Gastroesophageal sphincter (tissue), 3 donors: ENCODE results near the gene RFNG.

Experiments
- CTCF ChIP-seq, 4 experiments: fragments of 200-600 bp in 2 of 4; fragments of 450-650 bp in 2 of 4; sonication (generic) in 1 of 4; IDR thresholded peaks; one replicate each; pipeline ENCODE4 v1.5.1; 2017 to 2019; ENCODE audit warnings: antibody characterized with exemption in 4 of 4, mild to moderate bottlenecking in 2 of 4, moderate library complexity in 2 of 4
- POLR2A ChIP-seq, 2 donors: fragments of 450-650 bp; IDR thresholded peaks; one replicate each; pipeline ENCODE4 v1.6.1; 2017; ENCODE audit warnings: antibody characterized with exemption in 2 of 2, mild to moderate bottlenecking in 2 of 2, moderate library complexity in 1 of 2

- TF ChIP-seq CTCF (IDR thresholded peaks at IDR 0.05): no peak
- no peak for TF ChIP-seq POLR2A (IDR thresholded peaks at IDR 0.05)
These were observed 50.6 kb downstream of the RFNG start for GRCh38 chr17:82000803-82001570.
